GM21381 (cell line): ENCODE data around the gene CHST7.

Experiments
- ATAC-seq: cut with Tn5 transposase; IDR thresholded peaks from one replicate; pipeline ENCODE4 v1.9.1; 2021; ENCODE audit warnings: mild to moderate bottlenecking, moderate library complexity; ENCODE audit not compliant: unreplicated experiment

Gene CHST7

DNA sequence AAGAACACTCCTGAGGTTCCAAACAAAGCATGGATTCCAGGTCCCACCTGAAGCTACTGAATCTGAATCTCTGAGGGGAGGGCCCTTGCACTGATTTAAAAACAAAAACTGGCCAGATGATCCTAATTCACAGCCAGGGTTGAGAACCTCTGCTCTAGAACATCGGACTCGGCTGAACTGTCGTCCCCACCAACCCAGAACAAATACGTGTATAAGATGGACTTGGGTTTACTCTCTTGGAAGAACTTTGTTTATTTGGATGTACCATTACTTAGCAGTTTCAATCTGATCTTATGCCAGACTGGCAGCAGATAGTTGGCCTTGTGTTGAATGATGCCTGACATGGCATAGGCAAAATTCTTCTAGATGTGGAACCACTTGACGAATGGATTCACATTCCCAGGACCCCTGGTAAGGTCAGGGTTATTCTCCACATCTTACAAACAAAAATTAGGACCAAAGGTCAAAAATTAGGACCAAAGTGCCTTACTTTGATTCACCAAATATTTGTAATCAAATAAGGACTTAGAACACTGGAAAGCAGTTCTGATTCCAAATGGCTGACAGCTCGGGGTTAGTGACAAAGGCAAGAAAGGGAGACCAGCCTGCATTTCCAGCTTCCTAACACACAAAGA lies 29.0 kb downstream of the CHST7 start:
- ATAC-seq, result no peak

DNA sequence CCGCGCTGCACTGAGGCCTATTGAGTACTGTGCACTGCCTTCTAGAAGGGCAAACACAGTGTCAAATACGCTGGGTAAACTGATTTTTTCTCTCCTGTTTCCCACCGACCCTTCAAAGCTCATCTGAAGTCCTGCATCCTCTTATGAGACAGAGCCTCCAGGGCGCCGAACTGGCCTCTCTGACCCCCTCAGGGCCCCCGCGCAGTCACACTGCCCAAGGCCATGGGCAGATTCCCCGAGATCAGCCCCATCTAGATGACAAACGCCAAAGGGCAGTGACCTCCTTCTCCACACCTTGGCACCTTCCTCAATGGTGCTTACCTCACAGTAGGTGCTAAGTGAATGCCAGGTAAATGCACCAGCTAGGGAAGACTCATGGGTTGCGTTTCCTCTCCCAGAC lies 34.4 kb downstream of the CHST7 start:
- no peak for ATAC-seq

DNA sequence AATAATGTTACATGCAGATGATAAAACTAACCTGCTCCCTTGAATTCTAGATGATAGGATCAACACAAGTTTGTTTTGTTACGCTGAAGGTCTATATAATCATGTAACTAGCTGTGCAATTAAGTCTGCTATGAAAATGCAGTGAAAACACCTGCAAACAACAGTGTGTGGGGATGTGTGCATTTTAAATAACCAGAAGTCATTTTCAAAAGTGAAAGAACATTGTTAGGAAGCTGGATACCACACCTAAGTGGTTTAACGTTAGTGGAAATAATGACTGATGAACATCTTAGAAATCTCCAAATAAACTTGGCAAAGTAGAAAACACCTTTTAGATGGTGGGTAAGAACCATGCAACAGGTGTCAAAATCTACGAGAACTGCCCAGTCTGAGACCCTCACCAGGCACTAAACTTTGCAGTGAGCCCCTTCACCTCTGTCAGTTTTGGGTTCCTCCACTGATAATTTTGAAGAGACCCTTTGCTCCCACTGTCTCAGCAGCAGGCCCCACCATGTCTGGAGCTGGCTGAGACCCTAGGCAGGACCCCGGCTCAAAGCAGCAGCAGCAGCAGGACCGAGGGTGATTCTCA lies 36.6 kb downstream of the CHST7 start:
- no peak for ATAC-seq

DNA sequence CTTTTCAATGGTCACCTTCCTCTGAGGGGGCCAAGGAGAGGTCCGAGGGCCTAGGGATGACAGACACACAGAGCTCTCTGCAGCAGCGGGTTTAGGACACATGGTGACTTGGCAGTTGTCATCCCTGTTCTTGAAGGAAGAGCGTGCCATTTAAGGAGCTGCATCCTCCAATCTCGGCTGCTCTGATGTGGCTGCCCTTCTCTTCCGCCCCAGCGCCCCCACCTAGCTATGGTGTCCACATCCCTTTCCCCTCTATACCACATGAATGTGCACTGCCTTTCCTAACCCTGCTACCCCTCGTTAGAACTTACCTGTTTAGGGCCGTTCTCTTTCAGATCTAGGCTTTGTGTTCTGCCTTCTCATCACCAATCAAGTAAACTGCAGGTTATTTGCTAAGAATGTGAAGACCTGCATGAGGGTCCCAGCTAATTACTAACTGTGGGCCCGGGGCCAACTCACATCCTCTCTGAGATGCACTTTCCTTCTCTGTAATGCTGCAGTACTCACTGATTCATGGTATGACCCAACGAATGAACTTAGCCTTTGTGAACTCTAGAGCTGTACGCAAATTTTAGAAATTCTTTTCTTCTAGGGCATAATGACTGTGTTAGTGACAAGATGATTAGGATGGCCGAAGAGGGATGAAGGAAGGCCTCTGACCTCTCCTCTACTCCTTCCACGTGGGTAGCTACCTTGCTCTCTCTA lies 38.2 kb downstream of the CHST7 start:
- no peak for ATAC-seq

DNA sequence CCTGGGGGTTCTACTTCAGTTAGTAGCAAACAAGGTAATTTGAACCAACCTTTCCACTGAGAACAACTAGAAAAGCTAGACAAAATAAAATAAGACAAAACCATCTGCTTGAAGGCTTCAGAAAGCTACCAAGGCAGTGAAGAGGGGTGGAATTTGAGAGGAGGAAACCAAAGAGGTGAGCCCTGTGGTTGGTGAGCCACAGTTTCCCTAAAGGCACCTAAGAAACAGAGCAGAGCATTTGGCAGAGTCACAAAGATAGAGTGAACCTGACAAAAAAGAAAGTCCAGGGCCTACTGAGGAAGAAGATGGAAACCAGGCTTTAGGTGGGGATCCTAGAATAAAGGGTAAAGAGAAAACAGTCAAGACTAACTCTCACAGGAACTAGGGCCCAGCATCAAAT lies 44.3 kb downstream of the CHST7 start:
- no peak for ATAC-seq

DNA sequence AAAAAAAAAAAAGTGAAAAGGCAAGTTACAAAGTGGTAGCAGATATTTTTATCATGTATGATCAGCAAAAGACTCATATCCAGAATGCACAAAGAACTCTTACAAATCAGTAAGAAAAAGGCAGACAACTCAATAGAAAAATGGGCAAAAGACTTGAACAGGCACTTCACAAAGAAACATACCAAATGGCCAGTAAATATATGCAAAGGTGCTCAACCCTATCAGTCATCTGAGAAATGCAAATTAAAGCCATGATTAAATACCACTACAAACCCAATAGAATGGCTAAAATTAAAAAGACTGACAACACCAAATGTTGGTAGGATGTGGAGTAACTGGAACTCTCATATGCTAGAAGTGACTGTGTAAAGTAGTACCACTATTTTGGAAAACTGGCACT lies 45.4 kb downstream of the CHST7 start:
- ATAC-seq, result no peak

DNA sequence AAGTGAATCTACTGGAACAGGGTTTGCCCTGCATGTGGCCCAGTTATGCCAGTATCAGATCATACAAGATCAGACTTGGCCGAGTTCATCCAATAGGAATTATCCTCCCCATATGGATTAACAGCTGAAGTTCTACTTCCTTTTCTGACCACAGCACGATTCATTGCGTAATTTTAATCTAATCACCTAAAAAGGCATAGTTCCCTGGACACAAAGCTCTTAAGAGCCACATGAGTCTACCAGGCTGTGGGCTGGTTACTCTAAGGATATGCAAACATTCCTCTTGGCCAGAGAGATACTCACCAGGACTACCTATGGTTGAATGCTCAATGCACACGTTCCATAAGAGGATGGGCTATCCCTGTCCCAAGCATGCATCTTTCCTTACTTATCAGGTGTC lies 46.9 kb downstream of the CHST7 start:
- ATAC-seq, result no peak

DNA sequence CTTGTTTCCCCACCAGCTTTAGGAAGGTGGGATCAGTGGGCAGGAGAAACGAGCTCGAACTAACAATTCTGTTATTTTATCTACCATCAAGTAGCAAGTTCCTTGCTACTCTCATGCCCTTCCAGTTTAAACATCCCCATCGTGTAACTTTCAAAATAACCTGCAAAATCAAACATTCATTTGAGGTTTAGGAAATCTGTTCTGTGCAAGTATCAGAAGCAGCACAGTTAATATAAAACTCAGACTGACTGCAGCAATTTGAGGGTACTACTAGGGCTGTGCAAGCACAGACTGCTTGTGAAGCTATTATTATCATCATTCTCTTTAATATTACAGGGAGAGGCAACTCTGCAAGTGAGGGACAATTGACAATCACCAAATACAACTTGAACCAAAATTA lies 48.0 kb downstream of the CHST7 start:
- no peak for ATAC-seq

DNA sequence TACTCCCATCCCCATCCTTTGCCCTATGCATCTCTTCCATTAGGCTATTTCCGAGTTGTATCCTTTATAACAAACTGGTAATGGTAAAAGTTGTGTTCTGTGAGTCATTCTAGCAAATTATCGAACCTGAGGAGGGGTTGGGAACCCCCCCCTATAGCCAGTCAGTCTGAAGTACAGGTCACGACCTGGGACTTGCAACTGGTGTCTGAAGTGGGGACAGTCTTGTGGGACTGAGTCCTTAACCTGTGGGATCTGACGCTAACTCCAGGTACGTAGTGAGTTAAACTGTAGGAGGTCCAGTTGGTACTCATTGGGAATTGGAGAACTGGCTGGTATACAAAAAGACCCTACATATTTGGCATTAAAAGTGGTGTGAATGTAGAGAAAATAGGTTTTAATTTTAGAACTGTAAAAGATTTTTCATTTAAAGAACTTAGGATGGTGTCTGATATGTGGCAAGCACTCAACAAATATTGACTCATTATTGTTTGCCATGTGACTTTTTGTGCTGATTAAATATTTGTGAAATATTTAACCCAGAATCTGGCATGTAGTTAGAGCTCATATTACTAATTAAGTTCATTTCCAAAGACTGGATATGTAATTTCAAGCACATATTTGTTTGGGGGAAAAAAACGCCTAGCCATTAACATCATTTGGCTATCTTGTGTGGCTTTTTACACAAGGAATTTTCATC lies 50.7 kb downstream of the CHST7 start:
- ATAC-seq, result no peak

DNA sequence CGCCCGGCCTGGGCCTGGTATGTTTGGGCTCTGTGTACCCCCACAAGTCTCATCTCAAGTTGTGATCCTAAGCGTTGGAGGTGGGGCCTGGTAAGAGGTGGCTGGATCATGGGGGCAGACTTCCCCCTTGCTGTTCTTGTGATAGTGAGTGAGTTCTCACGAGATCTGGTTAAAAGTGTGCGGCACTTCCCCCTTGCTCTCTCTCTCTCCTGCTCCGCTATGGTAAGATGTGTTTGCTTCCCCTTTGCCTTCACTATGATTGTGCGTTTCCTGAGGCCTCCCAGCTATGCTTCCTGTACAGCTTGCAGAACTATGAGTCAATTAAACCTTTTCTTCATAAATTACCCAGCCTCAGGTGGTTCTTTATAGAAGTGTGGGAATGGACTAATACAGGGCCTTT lies 53.0 kb downstream of the CHST7 start:
- no peak for ATAC-seq

DNA sequence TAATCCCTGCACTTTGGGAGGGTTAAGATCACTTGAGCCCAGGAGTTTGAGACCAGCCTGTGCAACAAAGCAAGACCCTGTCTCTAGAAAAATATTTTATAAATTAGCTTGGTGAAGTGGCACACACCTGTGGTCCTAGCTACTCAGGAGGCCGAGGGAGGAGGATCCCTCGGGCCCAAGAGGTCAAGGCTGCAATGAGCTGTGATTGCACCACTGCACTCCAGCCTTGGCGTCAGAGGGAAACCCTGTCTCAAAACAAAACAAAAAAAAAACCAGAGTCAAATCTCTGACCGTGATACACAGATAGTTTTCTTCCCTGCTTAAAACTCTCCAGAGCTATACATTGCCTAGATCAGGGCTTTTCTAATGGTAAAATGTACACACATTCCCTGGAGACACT lies 53.5 kb downstream of the CHST7 start:
- ATAC-seq, result no peak

DNA sequence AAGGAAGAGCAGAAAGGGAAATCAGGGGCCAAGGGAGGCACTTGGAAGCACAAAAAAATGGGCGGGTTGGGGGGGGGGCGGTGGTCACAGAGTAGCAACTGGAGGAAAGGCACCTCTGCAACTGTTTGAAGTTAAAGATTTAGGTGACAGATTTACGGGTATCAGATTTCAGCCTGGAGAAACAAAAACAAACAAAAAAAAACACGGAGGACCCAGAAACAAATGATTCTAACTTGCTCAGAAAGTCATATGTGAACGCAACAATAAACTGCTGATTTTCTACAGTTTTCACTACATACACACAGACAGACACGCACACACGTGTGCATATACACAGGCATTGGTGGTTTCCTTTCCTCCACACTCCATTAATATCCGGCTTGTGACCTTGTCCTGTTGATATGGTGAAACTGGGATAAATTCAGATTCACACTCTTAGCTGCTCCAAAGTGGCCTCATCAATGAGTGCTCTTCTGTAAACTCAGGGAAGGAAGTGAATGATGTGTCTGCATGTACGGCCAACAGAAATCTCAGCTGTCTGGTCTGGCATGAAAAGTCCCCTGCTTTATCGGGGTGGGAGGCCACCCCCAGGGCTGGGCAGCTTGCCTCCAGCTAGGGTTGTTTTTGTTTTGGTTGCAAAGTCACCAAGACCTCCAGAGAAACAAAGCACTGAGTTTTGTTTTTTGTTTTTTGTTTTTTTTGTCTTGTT lies 54.3 kb downstream of the CHST7 start:
- ATAC-seq, result peak; percentile 15

DNA sequence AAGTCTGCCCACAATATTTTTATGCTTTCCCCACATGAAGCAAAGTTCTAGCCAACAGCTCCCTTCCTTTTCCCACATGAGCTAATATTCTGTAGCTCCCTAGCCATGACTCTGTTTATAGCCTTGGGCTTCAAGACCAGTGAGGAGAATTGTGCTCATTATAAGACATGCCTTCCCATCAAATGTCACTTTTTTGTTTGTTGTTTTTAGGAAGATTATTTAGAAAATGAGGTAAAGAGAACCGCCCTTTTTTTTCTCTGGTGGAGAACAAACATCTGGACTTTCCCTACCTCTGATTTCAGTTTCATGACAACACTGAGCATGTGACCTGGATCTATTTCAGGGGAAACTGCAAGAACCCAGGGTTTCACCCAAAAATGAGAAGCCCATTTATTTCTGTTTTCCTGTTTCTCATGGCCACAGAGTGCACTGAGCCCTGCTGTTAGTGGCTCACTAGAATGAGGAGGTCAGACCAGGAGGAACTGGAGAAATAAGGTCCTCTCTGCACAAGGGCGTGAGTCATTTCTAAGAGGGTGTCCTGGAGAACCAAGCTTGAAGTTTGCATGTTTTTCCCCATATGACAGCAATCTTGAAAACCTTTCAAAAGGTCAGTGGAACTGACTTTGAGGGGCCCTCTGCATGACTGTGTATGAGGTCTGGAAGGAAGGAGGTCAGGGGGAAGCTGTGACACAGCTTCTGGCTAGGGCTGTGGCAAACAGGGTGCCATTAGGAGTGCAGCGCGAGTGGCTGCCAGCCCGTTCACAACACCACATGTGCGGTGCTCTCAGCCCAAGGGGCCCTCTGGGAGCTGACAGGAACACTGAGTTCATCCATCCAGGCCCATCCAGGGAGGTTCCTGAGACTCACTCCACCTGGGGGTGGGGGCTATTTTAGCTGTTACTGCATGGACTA lies 55.2 kb downstream of the CHST7 start:
- ATAC-seq, result peak; percentile 78

DNA sequence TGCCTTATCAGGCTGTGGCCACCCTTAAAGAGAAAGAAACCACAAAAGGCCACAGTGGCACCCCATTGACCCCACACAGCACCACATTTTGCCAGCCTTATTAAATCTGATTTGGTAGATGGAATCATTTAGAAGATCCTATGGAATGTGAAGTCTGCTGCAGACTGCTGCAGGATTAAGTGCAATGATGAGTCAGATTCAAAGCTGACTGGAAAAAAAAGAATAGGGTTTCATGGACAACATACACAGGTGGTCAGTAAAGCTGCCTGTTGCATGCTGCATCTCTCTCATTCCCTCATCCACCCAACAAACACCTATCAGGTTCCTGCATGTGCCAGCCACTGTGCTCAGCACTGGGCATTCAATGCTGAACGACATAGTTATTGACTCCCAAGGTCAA lies 56.6 kb downstream of the CHST7 start:
- no peak for ATAC-seq

DNA sequence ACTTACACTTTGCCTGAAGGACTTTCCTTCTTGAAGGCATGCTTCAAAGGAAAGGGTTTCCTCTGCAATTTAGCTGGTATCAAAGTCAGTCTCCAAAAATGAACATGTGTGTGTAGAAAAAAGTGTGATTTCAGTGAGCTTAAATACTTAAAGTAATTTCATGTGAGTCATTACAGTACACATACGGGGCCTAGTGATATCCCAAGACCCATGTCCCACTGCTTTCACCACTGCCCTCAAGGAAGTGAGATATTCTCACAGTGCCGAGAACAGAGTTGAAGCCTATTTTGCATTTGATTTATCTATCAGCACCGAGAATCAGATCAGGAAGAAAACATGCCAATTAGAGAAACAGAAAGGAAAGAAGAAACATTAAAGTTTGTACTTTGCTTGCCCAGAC lies 61.0 kb downstream of the CHST7 start:
- no peak for ATAC-seq

DNA sequence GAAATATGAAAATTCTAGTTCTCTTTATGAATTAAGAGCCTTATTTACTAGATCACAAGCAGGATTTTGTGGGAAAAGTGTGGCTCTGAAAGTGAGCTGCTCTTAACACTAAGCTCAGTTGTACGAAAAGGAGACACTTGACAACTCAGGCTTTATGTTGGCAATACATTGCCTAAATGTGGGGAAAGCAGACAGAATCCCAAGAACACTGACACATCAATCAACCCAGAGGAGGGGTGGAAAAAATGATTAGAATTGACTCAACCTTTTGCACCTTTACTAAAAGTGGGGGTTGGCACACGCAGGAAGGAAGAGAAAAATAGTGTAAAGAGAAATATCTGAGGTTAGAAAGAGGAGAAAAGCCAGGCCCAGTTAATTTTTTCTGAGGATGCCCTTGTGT lies 61.6 kb downstream of the CHST7 start:
- ATAC-seq, result no peak

DNA sequence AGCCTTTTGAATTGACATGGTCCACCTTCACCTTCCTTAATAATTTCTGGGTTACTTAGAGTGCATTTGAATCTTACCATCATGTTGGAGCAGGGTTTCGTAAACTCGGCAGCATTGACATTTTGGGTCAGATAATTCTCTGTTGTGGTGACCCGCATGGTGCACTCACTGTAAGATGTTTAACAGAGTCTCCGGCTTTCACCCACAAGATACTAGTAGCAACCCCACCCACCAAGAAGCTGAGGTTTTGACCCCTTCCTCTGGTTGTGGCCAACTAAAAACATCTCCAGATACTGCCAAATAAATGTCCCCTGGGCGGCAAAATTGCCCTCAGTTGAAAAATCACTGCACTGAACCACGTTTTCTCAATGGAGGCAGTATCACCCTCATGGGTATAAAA lies 62.7 kb downstream of the CHST7 start:
- ATAC-seq, result no peak

DNA sequence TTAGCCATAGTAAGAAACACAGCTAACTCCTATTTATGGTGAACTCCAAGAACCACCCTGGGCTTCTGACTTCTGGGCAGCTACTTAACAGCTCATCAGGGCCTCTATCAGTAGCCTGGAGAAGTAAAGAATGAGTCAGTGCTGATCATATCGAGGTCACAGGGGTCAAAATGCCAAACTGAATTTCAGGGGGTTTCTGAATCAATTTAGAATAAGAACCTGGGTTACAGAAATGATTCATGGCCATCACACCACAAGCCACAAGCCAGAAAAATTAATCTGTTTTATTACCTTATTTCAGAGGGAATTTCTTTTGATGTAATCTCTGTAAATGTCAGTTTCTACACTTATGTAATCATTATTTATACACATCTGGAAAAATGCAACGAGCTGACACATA lies 64.4 kb downstream of the CHST7 start:
- no peak for ATAC-seq

DNA sequence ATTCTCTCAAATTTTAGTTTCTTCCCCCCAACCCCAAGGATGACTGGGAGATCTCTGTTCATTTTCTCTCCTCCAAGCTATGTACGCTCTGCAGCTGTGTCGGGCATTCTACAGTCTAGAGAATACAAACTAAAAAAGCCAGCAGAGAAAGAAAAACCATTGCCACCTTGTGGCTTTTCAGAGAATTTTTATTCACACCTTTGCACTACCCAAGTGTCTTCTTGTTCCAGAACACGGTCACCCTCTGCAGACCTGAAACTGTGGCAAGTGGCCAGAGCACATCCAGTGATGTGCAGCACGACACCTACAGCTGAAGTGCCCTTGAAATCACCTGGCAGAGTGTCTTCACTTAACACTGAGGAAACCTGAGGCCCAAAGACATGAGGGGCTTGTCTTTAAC lies 68.6 kb downstream of the CHST7 start:
- peak; percentile 45 for ATAC-seq

DNA sequence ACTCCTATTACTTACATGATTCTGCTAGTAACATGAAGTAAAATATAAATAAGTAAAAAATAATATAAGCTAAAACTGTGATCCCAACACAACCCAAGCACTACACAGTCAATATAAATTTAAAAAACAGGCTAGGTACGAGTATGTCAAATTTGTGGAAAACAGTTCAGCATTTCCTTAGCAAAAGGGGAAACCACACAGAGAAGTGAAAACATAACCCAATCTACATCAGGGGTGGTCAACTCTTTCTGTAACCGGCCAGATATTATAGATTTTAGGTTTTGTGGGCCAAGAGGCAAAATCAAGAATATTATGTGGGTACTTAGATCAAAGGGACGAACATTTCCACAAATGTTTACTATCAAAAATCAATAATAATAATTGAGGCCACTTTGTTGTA lies 70.1 kb downstream of the CHST7 start:
- ATAC-seq, result no peak
